Epithelial cell of prostate (primary cell): Measurements from ENCODE around the gene GLYR1.

Source experiments
- DNase-seq: peaks from one replicate; pipeline ENCODE4 v3.0.0-alpha.2; 2011; ENCODE audit warnings: low read depth, low spot score
- H3K27ac ChIP-seq: fragments of 450-650 bp; 2 replicates; pipeline ENCODE4 v1.5.1; 2017; ENCODE audit warnings: mild to moderate bottlenecking

Gene GLYR1

GRCh38 chr16:4855371-4855770 is 8.3 kb upstream of the GLYR1 start:
- H3K27ac ChIP-seq: no peak overlapping the region
- DNase-seq: no peak

- DNase-seq: no peak
- peak overlapping the region; percentile 53 for H3K27ac ChIP-seq
Observed at GRCh38 chr16:4852221-4852872, 5.3 kb upstream of the GLYR1 start.

- DNase-seq: no peak
- H3K27ac ChIP-seq: no peak overlapping the region
Observed at GRCh38 chr16:4850211-4850610, 3.1 kb upstream of the GLYR1 start.

- H3K27ac ChIP-seq: peak overlapping the region; percentile 88
- DNase-seq: no peak
Observed at GRCh38 chr16:4847774-4848587, 893 bp upstream of the GLYR1 start.

GRCh38 chr16:4846503-4846900 is 586 bp downstream of the GLYR1 start:
- H3K27ac ChIP-seq: peak overlapping the region; percentile 88
- DNase-seq: no peak

- DNase-seq: no peak
- no peak overlapping the region for H3K27ac ChIP-seq
Observed at GRCh38 chr16:4840984-4841383, 6.1 kb downstream of the GLYR1 start.

DNA sequence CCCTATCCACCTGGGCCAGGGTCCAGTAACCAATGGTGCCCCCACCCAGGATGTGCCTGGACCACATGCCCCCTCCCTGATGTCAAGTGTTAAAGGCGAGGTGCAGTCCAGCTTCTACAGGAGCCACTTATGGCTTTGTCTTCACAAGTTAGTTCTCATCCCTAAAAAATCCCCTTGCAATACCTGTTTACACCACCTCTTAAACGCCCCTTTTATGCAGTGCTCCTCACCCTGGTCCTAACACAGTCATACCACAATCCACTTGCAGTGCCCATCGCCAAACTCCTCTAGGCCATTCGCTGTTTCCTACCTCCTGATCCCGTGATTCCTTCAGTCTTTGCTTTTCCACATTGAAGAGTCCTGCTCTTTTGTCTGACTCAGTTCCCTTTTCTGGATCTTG is 7.1 kb downstream of the GLYR1 start:
- no peak for DNase-seq
- no peak overlapping the region for H3K27ac ChIP-seq

GRCh38 chr16:4837733-4838501 is 9.2 kb downstream of the GLYR1 start:
- no peak overlapping the region for H3K27ac ChIP-seq
- no peak for DNase-seq

DNA sequence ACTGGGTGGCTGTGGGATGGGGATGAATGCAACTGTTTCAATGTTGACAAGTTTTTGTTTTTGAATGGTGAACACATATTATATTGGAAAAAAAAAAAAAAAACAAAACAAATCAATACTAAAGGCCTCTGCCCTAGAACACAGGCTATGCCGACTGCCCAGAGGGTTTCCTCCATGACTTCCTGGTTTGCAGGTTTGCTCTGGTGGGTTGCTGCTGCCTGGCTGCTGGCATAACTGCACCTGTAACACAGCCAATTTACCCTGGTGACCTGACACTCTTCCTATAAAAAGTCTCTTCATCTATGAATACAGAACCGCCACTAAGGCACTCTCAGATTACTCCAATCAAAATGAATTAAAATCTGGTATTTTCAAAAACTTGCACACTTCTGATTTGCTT is 10.4 kb downstream of the GLYR1 start:
- no peak for DNase-seq
- no peak overlapping the region for H3K27ac ChIP-seq

GRCh38 chr16:4833584-4833983 is 13.5 kb downstream of the GLYR1 start:
- no peak for DNase-seq
- H3K27ac ChIP-seq: no peak overlapping the region

GRCh38 chr16:4832698-4833343 is 14.3 kb downstream of the GLYR1 start:
- no peak for DNase-seq
- H3K27ac ChIP-seq: no peak overlapping the region

DNA sequence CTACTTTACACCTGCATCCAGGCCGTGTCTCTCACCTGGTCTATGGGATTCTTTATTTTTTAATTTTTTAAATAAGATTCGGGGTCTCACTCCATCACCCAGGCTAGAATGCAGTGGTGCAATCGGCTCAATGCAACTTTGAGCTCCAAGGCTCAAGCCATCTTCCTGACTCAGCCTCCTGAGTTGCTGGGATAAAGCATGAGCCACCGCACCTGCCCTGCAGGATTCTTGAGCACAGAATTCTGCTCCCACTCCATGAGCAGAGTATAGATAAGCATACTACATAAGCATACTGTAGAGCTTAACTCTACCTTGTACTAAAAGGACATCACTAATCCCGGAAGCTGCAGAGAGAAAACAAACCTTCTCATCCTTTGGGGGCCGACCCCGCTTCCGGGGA is 15.5 kb downstream of the GLYR1 start:
- DNase-seq: no peak
- H3K27ac ChIP-seq: no peak overlapping the region

- no peak for DNase-seq
- H3K27ac ChIP-seq: no peak overlapping the region
Observed at GRCh38 chr16:4830408-4830807, 16.7 kb downstream of the GLYR1 start.

DNA sequence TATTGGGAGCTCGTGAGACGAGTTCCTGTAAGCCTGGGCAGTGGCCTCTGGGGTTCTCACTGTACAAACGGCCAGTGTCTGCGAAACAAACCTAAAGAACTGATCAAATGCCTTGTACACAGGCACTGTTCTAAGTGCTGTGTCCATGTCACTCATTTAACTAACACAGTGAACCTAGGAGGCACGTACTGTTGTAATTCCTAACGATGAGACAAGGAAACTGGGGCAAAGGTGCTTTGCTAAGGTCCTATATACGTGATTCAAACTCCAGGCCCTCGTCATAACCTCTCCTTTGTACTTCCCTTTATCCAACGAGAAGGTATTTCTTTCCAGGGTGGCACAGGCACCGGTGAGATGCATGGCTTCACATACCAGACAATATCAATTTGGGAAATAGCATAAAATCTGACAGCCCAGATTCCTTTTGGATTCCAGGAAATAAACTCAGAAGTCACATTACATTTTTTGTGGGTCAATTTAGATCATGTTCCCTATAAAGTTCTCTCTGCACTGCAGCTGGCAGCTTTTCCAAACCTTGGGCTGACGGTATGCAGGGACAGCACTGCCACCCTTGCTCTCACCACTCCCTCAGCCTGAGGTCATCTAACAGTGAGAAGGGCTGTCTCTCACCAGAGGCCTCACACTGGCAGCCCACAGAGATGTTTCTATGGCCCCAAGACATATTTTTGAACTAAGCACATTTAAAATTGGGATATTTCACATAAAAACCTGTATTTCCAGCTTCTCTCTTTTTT is 18.3 kb downstream of the GLYR1 start:
- DNase-seq: no peak
- H3K27ac ChIP-seq: no peak overlapping the region

- no peak overlapping the region for H3K27ac ChIP-seq
- DNase-seq: no peak
Observed at GRCh38 chr16:4826980-4827379, 20.1 kb downstream of the GLYR1 start.

DNA sequence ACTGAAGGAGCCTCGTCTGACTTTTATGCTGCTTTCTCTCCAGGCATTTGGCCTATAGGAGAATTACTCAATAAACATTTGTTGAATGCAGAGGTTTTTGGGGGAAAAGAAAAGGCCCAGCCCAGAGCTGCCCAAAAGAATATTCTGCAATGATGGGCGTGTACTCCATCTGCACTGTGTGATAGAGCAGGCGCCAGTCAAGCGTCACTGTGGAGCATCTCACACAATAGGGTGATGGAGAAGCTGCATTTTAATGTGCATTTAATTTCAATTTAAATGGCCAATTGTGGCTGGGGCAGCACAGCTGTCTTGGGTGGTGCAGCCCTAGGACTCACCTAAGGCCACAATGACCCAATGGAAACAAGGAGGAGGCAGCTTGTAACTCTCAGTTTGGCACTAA is 20.6 kb downstream of the GLYR1 start:
- no peak overlapping the region for H3K27ac ChIP-seq
- DNase-seq: no peak

- no peak for DNase-seq
- no peak overlapping the region for H3K27ac ChIP-seq
Observed at GRCh38 chr16:4825196-4825595, 21.9 kb downstream of the GLYR1 start.

DNA sequence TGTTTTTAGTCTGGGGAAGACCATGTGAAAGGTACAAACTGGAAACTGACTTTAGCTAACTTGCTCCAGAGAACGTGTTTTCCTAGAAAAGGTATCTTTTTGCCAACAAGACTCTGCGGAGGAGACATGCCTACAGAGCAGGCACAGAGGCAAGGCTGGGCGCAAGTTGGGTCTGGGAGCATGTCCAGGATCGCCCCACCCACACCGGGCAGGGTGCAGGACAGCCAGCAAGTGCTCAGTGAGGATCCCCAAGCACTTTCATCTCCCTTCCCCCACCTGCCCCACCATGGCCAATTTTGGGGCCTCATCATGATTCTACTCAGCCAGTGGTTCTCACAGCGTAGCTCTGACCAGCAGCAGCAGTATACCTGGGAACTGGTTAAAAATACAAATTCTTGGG is 26.4 kb downstream of the GLYR1 start:
- no peak for DNase-seq
- no peak overlapping the region for H3K27ac ChIP-seq

DNA sequence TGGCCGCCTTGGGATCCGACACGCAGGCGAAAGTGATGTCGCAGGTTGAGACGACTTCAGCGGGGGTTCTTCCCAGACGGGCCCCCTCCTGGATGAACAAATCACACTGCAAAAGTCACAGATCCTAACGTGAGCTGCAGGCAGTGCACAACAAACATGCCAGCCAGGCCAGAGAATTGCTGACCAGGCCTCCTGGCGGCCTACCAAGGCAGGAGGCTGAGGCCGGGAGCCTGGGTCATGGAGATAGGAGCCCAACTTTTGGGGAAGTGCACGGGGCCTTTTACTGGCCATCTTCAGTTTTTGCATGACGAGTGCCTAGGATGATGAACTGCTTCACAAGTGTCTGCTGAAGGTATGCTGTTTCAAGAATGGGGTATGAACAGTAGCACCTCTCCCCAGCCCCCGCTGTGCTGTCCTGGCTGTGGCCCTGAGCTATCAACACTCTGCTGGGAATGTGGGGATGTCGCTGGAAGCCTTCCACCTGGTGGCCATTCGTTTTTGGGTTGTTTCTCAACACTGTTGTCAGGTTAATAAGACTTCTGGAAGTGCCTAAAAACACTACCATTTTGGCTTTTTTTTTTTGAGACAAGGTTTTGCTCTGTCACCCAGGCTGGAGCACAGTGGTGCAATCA is 32.4 kb downstream of the GLYR1 start:
- DNase-seq: no peak
- no peak overlapping the region for H3K27ac ChIP-seq

- no peak for DNase-seq
- H3K27ac ChIP-seq: no peak overlapping the region
Observed at GRCh38 chr16:4814046-4814445, 33.0 kb downstream of the GLYR1 start.
